A549 (cell line): ENCODE measurements around the gene APOC1. TPM values are rescaled to one million over a fixed set of nuclear protein-coding genes. Genes with fewer than 3 reads are reported as not detected.

Source experiments
- ATAC-seq, 2 experiments: fragments of 200-7000 bp in 1 of 2; fragments of >200 bp in 1 of 2; cut with Nextera tagmentation in 1 of 2; cut with Tn5 transposase in 1 of 2; 3 replicates each; pipeline versions ENCODE4 v1.8.0 to v1.9.1; 2018 to 2020; ENCODE audit warnings: mild to moderate bottlenecking in 1 of 2, moderate library complexity in 1 of 2
- CTCF ChIA-PET: fragments of 300-600 bp; sonication (Branson Sonifier 250); formaldehyde crosslinking; extraction: SDS; loops from one replicate; lab custom pipeline; 2021; ENCODE audit warnings: antibody characterized with exemption, inconsistent platforms; lab: Yijun Ruan, JAX
- POLR2A ChIA-PET: fragments of 350-600 bp; formaldehyde crosslinking; extraction: SDS; loops from one replicate; lab custom pipeline; 2021; ENCODE audit warnings: antibody characterized with exemption, inconsistent platforms; lab: Yijun Ruan, JAX
- DNase-seq, 2 experiments: peaks; one replicate each; pipeline versions ENCODE4 v3.0.0 to v3.0.0-alpha.2; 2011 to 2016; ENCODE audit warnings: low read depth in 1 of 2, low spot score in 1 of 2
- FAIRE-seq: peaks from 2 replicates; lab custom pipeline; 2011; peaks lifted over from hg19 to GRCh38; lab: Jason Lieb, UNC
- H3K27ac ChIP-seq, 2 experiments: fragments of >200 bp; sonication (Bioruptor Twin); formaldehyde crosslinking; 3 replicates each; pipeline ENCODE4 v1.5.1; 2016 to 2017
- H3K4me1 ChIP-seq: fragments of >200 bp; sonication (Bioruptor Twin); formaldehyde crosslinking; 3 replicates; pipeline ENCODE4 v1.6.1; 2016
- H3K4me2 ChIP-seq: fragments of >200 bp; sonication (Bioruptor Twin); formaldehyde crosslinking; 3 replicates; pipeline ENCODE4 v1.6.1; 2016
- H3K4me3 ChIP-seq: fragments of >200 bp; sonication (Bioruptor Twin); formaldehyde crosslinking; 3 replicates; pipeline ENCODE4 v1.5.1; 2016
- H3K9me3 ChIP-seq: fragments of >200 bp; sonication (Bioruptor Twin); formaldehyde crosslinking; 3 replicates; pipeline ENCODE4 v1.6.1; 2016
- ATOH8 ChIP-seq: fragments of 250-450 bp; sonication (Bioruptor Pico); IDR thresholded peaks from 2 replicates; pipeline ENCODE4 v1.5.0; 2020; ENCODE audit warnings: low read depth, mild to moderate bottlenecking, moderate library complexity
- BCL3 ChIP-seq: fragments of >200 bp; sonication (Bioruptor Twin); formaldehyde crosslinking; IDR thresholded peaks from 3 replicates; pipeline ENCODE4 v1.6.1; 2016
- BHLHE40 ChIP-seq: IDR thresholded peaks from 2 replicates; pipeline ENCODE4 v1.6.1; 2012; ENCODE audit warnings: low read depth, low read length, inconsistent platforms
- CBX2 ChIP-seq: fragments of 200-600 bp; sonication (generic); IDR thresholded peaks from 2 replicates; pipeline ENCODE4 v1.6.1; 2016; ENCODE audit warnings: low read depth, mild to moderate bottlenecking, borderline replicate concordance
- CBX8 ChIP-seq: fragments of 200-600 bp; sonication (generic); IDR thresholded peaks from 2 replicates; pipeline ENCODE4 v1.6.1; 2016
- CEBPB ChIP-seq, 2 experiments: fragments of >200 bp in 1 of 2; sonication (Bioruptor Twin) in 1 of 2; formaldehyde crosslinking in 1 of 2; IDR thresholded peaks; 2 replicates each; pipeline ENCODE4 v1.6.1; 2012 to 2016
- CHD2 ChIP-seq: fragments of 150-350 bp; IDR thresholded peaks from 2 replicates; pipeline ENCODE4 v1.6.1; 2014; ENCODE audit warnings: low read length; ENCODE audit not compliant: partially characterized antibody
- ESRRA ChIP-seq: fragments of 150-350 bp; IDR thresholded peaks from 2 replicates; pipeline ENCODE4 v1.6.1; 2014; ENCODE audit warnings: mild to moderate bottlenecking, low read length, borderline replicate concordance
- FOSB ChIP-seq: fragments of 250-450 bp; sonication (Bioruptor Pico); IDR thresholded peaks from 2 replicates; pipeline ENCODE4 v1.5.0; 2020; ENCODE audit warnings: mild to moderate bottlenecking, moderate library complexity
- FOXS1 ChIP-seq: fragments of 250-450 bp; sonication (Bioruptor Pico); IDR thresholded peaks from 2 replicates; pipeline ENCODE4 v1.5.0; 2020; ENCODE audit warnings: mild to moderate bottlenecking, moderate library complexity
- GATA3 ChIP-seq: IDR thresholded peaks from 2 replicates; pipeline ENCODE4 v1.6.1; 2012; ENCODE audit warnings: borderline replicate concordance
- HDAC2 ChIP-seq: fragments of 200-600 bp; sonication (generic); IDR thresholded peaks from 2 replicates; pipeline ENCODE4 v1.6.1; 2016
- HOXB13 ChIP-seq: fragments of 250-450 bp; sonication (Bioruptor Pico); IDR thresholded peaks from 2 replicates; pipeline ENCODE4 v1.5.0; 2020; ENCODE audit warnings: low read depth, mild to moderate bottlenecking, moderate library complexity
- JUN ChIP-seq, 2 experiments: fragments of >200 bp; sonication (Bioruptor Twin); formaldehyde crosslinking; IDR thresholded peaks; 2 replicates in 1 of 2; 3 replicates in 1 of 2; pipeline ENCODE4 v1.6.1; 2016 to 2017
- KDM1A ChIP-seq: fragments of 200-600 bp; sonication (generic); IDR thresholded peaks from 2 replicates; pipeline ENCODE4 v1.6.1; 2016; ENCODE audit warnings: low read depth, mild to moderate bottlenecking
- KDM5A ChIP-seq: fragments of 200-600 bp; sonication (generic); IDR thresholded peaks from 2 replicates; pipeline ENCODE4 v1.6.1; 2016; ENCODE audit warnings: antibody characterized with exemption, mild to moderate bottlenecking
- MAZ ChIP-seq: fragments of 150-350 bp; IDR thresholded peaks from 2 replicates; pipeline ENCODE4 v1.6.1; 2014; ENCODE audit warnings: antibody characterized with exemption, low read depth, low read length, borderline replicate concordance
- MYC ChIP-seq: IDR thresholded peaks from 2 replicates; pipeline ENCODE4 v1.6.1; 2012; ENCODE audit warnings: mild to moderate bottlenecking, inconsistent platforms, low read length, improper control_type of control experiment, borderline replicate concordance
- PBX3 ChIP-seq: IDR thresholded peaks from 2 replicates; pipeline ENCODE4 v1.6.1; 2012
- PHF8 ChIP-seq: fragments of 200-600 bp; sonication (generic); IDR thresholded peaks from 2 replicates; pipeline ENCODE4 v1.6.1; 2016; ENCODE audit warnings: low read depth, mild to moderate bottlenecking, antibody characterized with exemption, moderate library complexity, borderline replicate concordance
- POLR2A ChIP-seq: IDR thresholded peaks from 2 replicates; pipeline ENCODE4 v1.6.1; 2012; ENCODE audit warnings: mild to moderate bottlenecking, low read length
- POLR2AphosphoS2 ChIP-seq: conservative IDR thresholded peaks from 2 replicates; pipeline ENCODE4 v1.6.1; 2012; ENCODE audit warnings: low read length, improper control_type of control experiment, inconsistent platforms
- RARB ChIP-seq: fragments of 250-450 bp; sonication (Bioruptor Pico); IDR thresholded peaks from 2 replicates; pipeline ENCODE4 v1.8.0; 2021; ENCODE audit warnings: mild to moderate bottlenecking, moderate library complexity
- RFX5 ChIP-seq: fragments of 450-650 bp; IDR thresholded peaks from 2 replicates; pipeline ENCODE4 v1.7.1; 2014; ENCODE audit warnings: antibody characterized with exemption, mild to moderate bottlenecking, moderate library complexity
- TP53 ChIP-seq: fragments of 250-450 bp; sonication (Bioruptor Pico); IDR thresholded peaks from 2 replicates; pipeline ENCODE4 v1.5.0; 2021; ENCODE audit warnings: mild to moderate bottlenecking, moderate library complexity
- USF2 ChIP-seq: fragments of 450-650 bp; IDR thresholded peaks from 2 replicates; pipeline ENCODE4 v1.6.1; 2014; ENCODE audit warnings: antibody characterized with exemption
- ZC3H11A ChIP-seq: fragments of 450-650 bp; IDR thresholded peaks from 2 replicates; pipeline ENCODE4 v1.6.1; 2014; ENCODE audit warnings: antibody characterized with exemption, mild to moderate bottlenecking
- ZNF302 ChIP-seq: fragments of 250-450 bp; sonication (Bioruptor Pico); IDR thresholded peaks from 2 replicates; pipeline ENCODE4 v1.9.0; 2021; ENCODE audit warnings: inconsistent platforms, mild to moderate bottlenecking, moderate library complexity
- ZSCAN20 ChIP-seq: fragments of 250-450 bp; sonication (Bioruptor Pico); IDR thresholded peaks from 2 replicates; pipeline ENCODE4 v1.8.0; 2022; ENCODE audit warnings: mild to moderate bottlenecking, moderate library complexity
- WGBS: methylation state at CpG from one replicate; pipeline ENCODE4 v1.1.6; 2017; ENCODE audit errors: missing lambda C conversion rate; 5-methylcytosine and 5-hydroxymethylcytosine counted together
- polyA plus RNA-seq, 4 experiments: library from polyadenylated mRNA; depleted of rRNA in 3 of 4; stranded (reverse); fragments of >200 nt; fragmentation: RNase III in 1 of 4; extraction: RNeasy Plus Mini Kit Qiagen cat#74134 plus additional on column Dnase treatment in 1 of 4; gene quantifications; 2 replicates in 3 of 4; 3 replicates in 1 of 4; pipeline ENCODE4 v1.2.3, GENCODE V29; 2011 to 2017
- TF ChIP-seq, protein P1 (sequence below): IDR thresholded peaks from 2 replicates; pipeline ENCODE4 v1.6.1; 2012; ENCODE audit warnings: low read depth, borderline replicate concordance
- TF ChIP-seq, protein P2 (sequence below): fragments of 250-450 bp; sonication (Bioruptor Pico); IDR thresholded peaks from 2 replicates; pipeline ENCODE4 v1.5.0; 2021; ENCODE audit warnings: mild to moderate bottlenecking, moderate library complexity, borderline replicate concordance

The APOC1 gene
- polyA plus RNA-seq, 2 of the 4 experiments (the other 2 are of a cell fraction), result 88.7 to 196 TPM

- FAIRE-seq, result no peak
- Histone ChIP-seq H3K27ac (no peak overlapping the region), H3K9me3 (no peaks in the 10 kb centered on the region), H3K4me1 (peaks cover 7% of the 10 kb centered on the region; the same call in 1 of the 3 replicates), H3K4me2 (no peak overlapping the region), H3K4me3 (no peak overlapping the region)
- ChIA-PET POLR2A (no interaction called here), CTCF (interaction anchor here (1.0 to 5.2 kb wide), 3 partner anchors 10 to 98 kb away, joined by 4 to 33 read pairs (median 7); no protein-coding TSS in a partner anchor)
- TF ChIP-seq HOXB13 (CRISPR knock-in tag) (no peak), KDM5A (no peak), BHLHE40 (no peak), TP53 (CRISPR knock-in tag) (no peak), RARB (CRISPR knock-in tag) (no peak), HDAC2 (no peak), KDM1A (no peak), BCL3 (no peak)
- ATAC-seq, result no peak
- WGBS, result 95% methylated on average over 8 of the region's 8 CpGs
- no peak for DNase-seq
Observed at GRCh38 chr19:44961821-44962220, 47.4 kb downstream of the APOC1 start.

- Histone ChIP-seq H3K9me3 (no peaks in the 10 kb centered on the region), H3K4me3 (no peak overlapping the region), H3K4me2 (no peak overlapping the region), H3K27ac (no peak overlapping the region), H3K4me1 (no peaks in the 10 kb centered on the region)
- FAIRE-seq (no peak), DNase-seq (no peak), ATAC-seq (no peak)
- WGBS, result 97% methylated on average over 5 of the region's 5 CpGs
- no peak for TF ChIP-seq KDM1A
- no peak for TF ChIP-seq ESRRA
- TF ChIP-seq ATOH8, result no peak
- TF ChIP-seq CBX8, result no peak
- TF ChIP-seq MAZ, result no peak
- TF ChIP-seq CEBPB (IDR thresholded peaks at IDR 0.05), result no peak
- no peak for TF ChIP-seq GATA3
- no peak for TF ChIP-seq POLR2AphosphoS2
- no peak for TF ChIP-seq CBX2
- ChIA-PET CTCF (interaction anchor here (0.9 to 4.2 kb wide), 2 partner anchors 16 to 92 kb away, joined by 3 to 21 read pairs; no protein-coding TSS in a partner anchor), POLR2A (no interaction called here)
Observed at GRCh38 chr19:44968118-44968517, 53.7 kb downstream of the APOC1 start.

GRCh38 chr19:44968670-44969069 is 54.3 kb downstream of the APOC1 start:
- Histone ChIP-seq H3K9me3 (no peaks in the 10 kb centered on the region), H3K4me3 (no peak overlapping the region), H3K4me2 (no peak overlapping the region), H3K4me1 (no peaks in the 10 kb centered on the region), H3K27ac (no peak overlapping the region)
- 100% methylated on average over 4 of the region's 4 CpGs for WGBS
- ChIA-PET CTCF (interaction anchor here (0.8 to 1.3 kb wide), 2 partner anchors 8 to 16 kb away, joined by 3 read pairs; no protein-coding TSS in a partner anchor), POLR2A (no interaction called here)
- ATAC-seq (no peak), FAIRE-seq (no peak), DNase-seq (no peak)
- TF ChIP-seq ZNF302 (CRISPR knock-in tag), result no peak
- no peak for TF ChIP-seq USF2
- TF ChIP-seq, protein P1, sequence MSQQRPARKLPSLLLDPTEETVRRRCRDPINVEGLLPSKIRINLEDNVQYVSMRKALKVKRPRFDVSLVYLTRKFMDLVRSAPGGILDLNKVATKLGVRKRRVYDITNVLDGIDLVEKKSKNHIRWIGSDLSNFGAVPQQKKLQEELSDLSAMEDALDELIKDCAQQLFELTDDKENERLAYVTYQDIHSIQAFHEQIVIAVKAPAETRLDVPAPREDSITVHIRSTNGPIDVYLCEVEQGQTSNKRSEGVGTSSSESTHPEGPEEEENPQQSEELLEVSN, result no peak
- no peak for TF ChIP-seq PHF8
- TF ChIP-seq MAZ, result no peak
- no peak for TF ChIP-seq CBX2
- TF ChIP-seq FOSB (CRISPR knock-in tag), result no peak
- no peak for TF ChIP-seq ZC3H11A
- TF ChIP-seq JUN (IDR thresholded peaks at IDR 0.05), result no peak
- no peak for TF ChIP-seq MYC
- no peak for TF ChIP-seq RFX5
- no peak for TF ChIP-seq CHD2
- TF ChIP-seq, protein P2, sequence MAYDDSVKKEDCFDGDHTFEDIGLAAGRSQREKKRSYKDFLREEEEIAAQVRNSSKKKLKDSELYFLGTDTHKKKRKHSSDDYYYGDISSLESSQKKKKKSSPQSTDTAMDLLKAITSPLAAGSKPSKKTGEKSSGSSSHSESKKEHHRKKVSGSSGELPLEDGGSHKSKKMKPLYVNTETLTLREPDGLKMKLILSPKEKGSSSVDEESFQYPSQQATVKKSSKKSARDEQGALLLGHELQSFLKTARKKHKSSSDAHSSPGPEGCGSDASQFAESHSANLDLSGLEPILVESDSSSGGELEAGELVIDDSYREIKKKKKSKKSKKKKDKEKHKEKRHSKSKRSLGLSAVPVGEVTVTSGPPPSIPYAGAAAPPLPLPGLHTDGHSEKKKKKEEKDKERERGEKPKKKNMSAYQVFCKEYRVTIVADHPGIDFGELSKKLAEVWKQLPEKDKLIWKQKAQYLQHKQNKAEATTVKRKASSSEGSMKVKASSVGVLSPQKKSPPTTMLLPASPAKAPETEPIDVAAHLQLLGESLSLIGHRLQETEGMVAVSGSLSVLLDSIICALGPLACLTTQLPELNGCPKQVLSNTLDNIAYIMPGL (CRISPR knock-in tag), result no peak
- no peak for TF ChIP-seq CEBPB (IDR thresholded peaks at IDR 0.05)
- TF ChIP-seq POLR2A, result no peak
- TF ChIP-seq PBX3, result no peak
- TF ChIP-seq FOXS1, result no peak
- TF ChIP-seq ZSCAN20 (CRISPR knock-in tag), result no peak
